Measurements from ENCODE around the gene HTT.

HTT gene

GRCh38 chr4:3239998-3240920 is 165.8 kb downstream of the HTT start:
- DNase-seq, result no peak

- no peak for DNase-seq
Observed at GRCh38 chr4:3240936-3241522, 166.5 kb downstream of the HTT start.

- DNase-seq, result no peak
Observed at GRCh38 chr4:3241898-3242524, 167.5 kb downstream of the HTT start.

- DNase-seq, result no peak
Observed at GRCh38 chr4:3243136-3243780, 168.8 kb downstream of the HTT start.

- no peak for DNase-seq
Observed at GRCh38 chr4:3244002-3244401, 169.5 kb downstream of the HTT start.

GRCh38 chr4:3244747-3245146 is 170.3 kb downstream of the HTT start:
- DNase-seq, result no peak

GRCh38 chr4:3245676-3246075 is 171.2 kb downstream of the HTT start:
- DNase-seq, result no peak

GRCh38 chr4:3246458-3247398 is 172.2 kb downstream of the HTT start:
- no peak for DNase-seq

GRCh38 chr4:3247399-3248177 is 173.1 kb downstream of the HTT start:
- no peak for DNase-seq

GRCh38 chr4:3248178-3248480 is 173.6 kb downstream of the HTT start:
- no peak for DNase-seq

GRCh38 chr4:3248811-3249661 is 174.6 kb downstream of the HTT start, which contains the start of gene MSANTD1:
TSS of gene MSANTD1 (plus strand) at chr4:3249159. CDS start at chr4:3249223, 64 bp downstream.
- no peak for DNase-seq

- DNase-seq, result no peak
Observed at GRCh38 chr4:3249711-3250437, 175.4 kb downstream of the HTT start.

- DNase-seq, result no peak
Observed at GRCh38 chr4:3250438-3250955, 176.0 kb downstream of the HTT start.

- DNase-seq, result no peak
Observed at GRCh38 chr4:3250956-3251690, 176.6 kb downstream of the HTT start.

- no peak for DNase-seq
Observed at GRCh38 chr4:3251691-3252479, 177.4 kb downstream of the HTT start.

GRCh38 chr4:3252480-3252828 is 178.0 kb downstream of the HTT start:
- DNase-seq, result no peak

GRCh38 chr4:3252831-3253641 is 178.6 kb downstream of the HTT start:
- DNase-seq, result no peak
